ENCODE data around the gene SPG7.

DNA sequence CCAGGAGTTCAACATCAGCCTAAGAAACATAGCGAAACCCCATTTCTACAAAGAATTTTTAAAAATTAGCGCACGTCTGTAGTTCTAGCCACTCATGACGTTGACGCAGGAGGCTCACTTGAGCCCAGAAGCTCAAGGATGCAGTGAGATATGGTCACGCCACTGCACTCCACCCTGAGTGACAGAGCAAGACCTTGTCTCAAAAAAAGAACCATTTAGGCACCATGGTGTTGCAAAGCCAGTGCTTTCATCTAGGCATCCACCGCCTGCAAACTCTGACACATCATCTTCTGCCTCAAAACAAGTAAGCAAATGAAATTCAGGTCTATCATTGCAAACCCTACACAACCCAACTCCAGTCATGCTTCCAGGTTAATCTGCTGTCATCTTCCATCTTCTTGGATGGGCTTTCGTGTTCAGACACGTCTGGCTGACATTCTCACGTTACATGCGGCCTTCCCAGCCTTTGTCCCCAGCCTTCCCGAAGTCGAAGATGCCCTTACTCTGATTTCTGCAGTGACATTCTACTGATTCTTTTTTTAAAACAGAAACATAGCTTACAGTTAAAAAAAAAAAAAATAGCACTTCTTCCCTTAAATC lies 26.7 kb upstream of the SPG7 start:
- no peak for TF ChIP-seq CTCF (IDR thresholded peaks at IDR 0.05)
- no peak for TF ChIP-seq POLR2A (IDR thresholded peaks at IDR 0.05)
